Stimulated activated effector memory CD8-positive, alpha-beta T cell treated with anti-CD3 and anti-CD28 coated beads, Interleukin-12 subunit alpha, Interleukin-12 subunit beta, amount 100 ng/mL, for 72 hours (primary cell): ENCODE measurements around the gene TMEM109.

ENCODE experiments used
- ATAC-seq: fragments of 150-1000 bp; cut with Tn5 transposase; 2 replicates; pipeline ENCODE4 v1.10.0; 2021
- DNase-seq, 2 donors: peaks; one replicate each; pipeline ENCODE4 v3.0.0; 2021 to 2022; ENCODE audit warnings: low spot score in 2 of 2
- H3K27ac Mint-ChIP-seq: one replicate; pipeline ENCODE4 v1.8.0; 2022; ENCODE audit warnings: mild to moderate bottlenecking, mixed read lengths
- H3K36me3 Mint-ChIP-seq: one replicate; pipeline ENCODE4 v1.8.0; 2022; ENCODE audit warnings: mild to moderate bottlenecking, mixed read lengths
- H3K4me1 Mint-ChIP-seq: one replicate; pipeline ENCODE4 v1.8.0; 2022; ENCODE audit warnings: mixed read lengths
- H3K4me3 Mint-ChIP-seq: one replicate; pipeline ENCODE4 v1.8.0; 2022; ENCODE audit warnings: mild to moderate bottlenecking, mixed read lengths
- H3K9me3 Mint-ChIP-seq: one replicate; pipeline ENCODE4 v1.8.0; 2022; ENCODE audit warnings: mixed read lengths

Gene TMEM109

DNA sequence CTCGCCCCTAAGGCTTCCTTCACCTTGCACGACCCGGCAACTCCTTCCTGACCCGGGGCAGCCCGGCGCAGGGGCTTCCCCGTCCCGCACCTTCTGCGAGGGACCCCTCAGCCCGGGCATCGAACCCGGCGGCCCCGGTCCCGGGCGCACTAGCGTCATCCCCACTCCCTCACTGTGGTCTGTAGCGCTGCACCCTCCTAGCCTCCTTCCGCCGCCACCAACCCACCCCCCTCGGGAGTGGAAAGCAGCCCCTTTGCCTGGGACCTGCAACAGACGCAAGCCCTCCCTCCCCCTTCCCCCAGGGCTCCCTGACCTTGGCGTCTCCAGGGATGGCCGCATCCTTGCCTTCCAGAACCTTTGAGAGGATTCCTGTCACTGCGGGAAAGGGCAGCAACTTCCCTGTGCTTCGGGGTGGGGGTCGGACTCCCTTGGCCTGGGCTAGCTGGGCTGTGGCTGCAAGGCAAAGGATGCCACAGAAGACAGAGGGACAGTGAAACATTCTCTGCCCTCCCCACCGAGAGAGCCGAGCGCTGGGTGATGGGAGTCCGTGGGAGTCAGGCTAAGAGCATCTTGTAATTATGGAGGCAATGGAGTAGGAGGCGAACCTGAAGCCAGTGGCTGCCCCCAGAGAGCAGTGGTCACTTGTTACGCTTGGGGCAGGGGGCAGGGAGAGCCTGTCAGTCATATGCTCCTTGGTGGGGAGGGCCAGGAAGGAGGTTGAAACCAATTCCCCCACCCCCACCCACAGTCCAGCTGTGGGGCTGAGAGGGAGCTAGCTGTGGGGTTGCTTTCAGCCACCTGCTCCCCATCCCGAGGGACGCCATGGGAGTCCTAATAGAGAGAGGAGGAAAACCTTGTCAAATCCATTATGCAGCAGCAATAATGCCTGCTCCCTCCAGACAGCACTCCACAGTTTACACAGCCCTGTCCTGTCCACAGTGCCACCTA, 11.2 kb downstream of the TMEM109 start:
- DNase-seq (no peak), ATAC-seq (peak; percentile 33)
- Mint-ChIP-seq H3K36me3 (peaks cover 35% of the 10 kb centered on the region), H3K9me3 (no peaks in the 10 kb centered on the region), H3K27ac (no peak overlapping the region), H3K4me3 (peak overlapping the region; percentile 61), H3K4me1 (peaks cover 36% of the 10 kb centered on the region)

DNA sequence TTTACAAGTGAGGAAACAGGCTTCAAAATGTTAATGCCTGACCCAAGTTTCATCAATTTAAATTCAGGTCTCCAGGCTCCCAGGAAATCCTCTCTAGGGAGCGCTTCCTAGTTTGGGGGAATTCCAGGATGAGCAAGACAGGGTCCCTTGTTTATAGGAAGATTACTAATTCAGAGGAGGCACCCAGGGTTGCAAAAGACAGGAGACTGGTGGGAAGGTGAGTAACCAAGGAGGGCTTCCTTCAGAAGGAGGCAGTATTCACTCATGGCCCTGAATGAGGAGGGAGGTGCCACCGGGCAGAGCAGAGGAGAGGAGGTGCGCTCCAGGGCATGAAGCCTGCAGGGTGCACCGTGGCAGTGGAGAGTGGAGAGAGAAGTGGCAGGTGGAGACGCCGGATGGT, 11.9 kb downstream of the TMEM109 start:
- Mint-ChIP-seq H3K9me3 (no peaks in the 10 kb centered on the region), H3K27ac (no peak overlapping the region), H3K4me3 (peak overlapping the region; percentile 61), H3K4me1 (peaks cover 36% of the 10 kb centered on the region), H3K36me3 (peaks cover 28% of the 10 kb centered on the region)
- DNase-seq: no peak
- ATAC-seq: peak; percentile 14

DNA sequence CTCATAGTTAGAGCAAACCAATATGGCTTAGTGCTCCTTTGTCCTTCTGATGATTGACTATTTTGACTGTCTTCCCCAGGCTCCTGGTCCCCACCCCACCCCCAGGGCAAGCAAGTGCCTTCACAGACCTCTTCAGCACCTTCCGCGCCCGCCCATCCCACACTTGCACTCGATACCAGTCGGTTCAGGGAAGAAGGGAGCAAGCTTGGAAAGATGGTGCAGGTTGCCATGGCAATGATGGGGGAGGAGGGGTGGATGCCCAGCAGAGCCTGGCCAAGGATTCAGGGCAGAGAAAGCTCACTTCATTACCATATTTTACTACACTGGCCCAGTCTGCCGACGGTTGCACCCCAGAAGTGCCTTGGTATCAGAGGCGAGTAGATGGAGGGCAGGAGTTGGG, 12.5 kb downstream of the TMEM109 start:
- DNase-seq (no peak), ATAC-seq (no peak)
- Mint-ChIP-seq H3K9me3 (no peaks in the 10 kb centered on the region), H3K36me3 (peaks cover 22% of the 10 kb centered on the region), H3K27ac (no peak overlapping the region), H3K4me3 (no peak overlapping the region), H3K4me1 (peaks cover 36% of the 10 kb centered on the region)

GRCh38 chr11:60927061-60927592, 13.2 kb downstream of the TMEM109 start:
- H3K4me1 Mint-ChIP-seq: peaks cover 35% of the 10 kb centered on the region

GRCh38 chr11:60927600-60927999, 13.6 kb downstream of the TMEM109 start:
- H3K4me1 Mint-ChIP-seq: peaks cover 31% of the 10 kb centered on the region
- H3K27ac Mint-ChIP-seq: no peak overlapping the region
- no peak overlapping the region for H3K4me3 Mint-ChIP-seq
- DNase-seq: no peak
- peaks cover 11% of the 10 kb centered on the region for H3K36me3 Mint-ChIP-seq
- H3K9me3 Mint-ChIP-seq: no peaks in the 10 kb centered on the region
- no peak for ATAC-seq

More at GRCh38 chr11:60927061-60927592, 13.2 kb downstream of the TMEM109 start:
- no peak overlapping the region for H3K4me3 Mint-ChIP-seq
- ATAC-seq: no peak
- H3K36me3 Mint-ChIP-seq: peaks cover 16% of the 10 kb centered on the region
- H3K27ac Mint-ChIP-seq: no peak overlapping the region
- H3K9me3 Mint-ChIP-seq: no peaks in the 10 kb centered on the region
- no peak for DNase-seq

DNA sequence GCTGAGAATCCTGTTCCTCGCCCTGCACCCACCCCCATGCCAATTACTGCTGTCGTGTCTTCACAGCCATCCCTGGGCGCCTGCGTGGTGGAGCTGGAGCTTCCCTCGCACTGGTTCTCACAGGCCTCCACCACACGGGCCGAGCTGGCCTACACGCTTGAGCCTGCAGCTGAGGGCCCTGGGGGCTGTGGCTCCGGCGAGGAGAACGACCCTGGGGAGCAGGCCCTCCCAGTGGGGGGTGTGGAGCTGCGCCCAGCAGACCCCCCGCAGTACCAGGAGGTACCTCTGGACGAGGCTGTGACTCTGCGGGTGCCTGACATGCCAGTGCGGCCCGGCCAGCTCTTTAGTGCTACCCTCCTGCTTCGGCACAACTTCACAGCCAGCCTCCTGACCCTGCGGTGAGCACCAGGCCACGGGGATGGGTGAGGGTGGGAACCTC, 14.6 kb downstream of the TMEM109 start:
- no peaks in the 10 kb centered on the region for H3K9me3 Mint-ChIP-seq
- no peak overlapping the region for H3K27ac Mint-ChIP-seq
- no peak for ATAC-seq
- DNase-seq: no peak
- peaks cover 24% of the 10 kb centered on the region for H3K4me1 Mint-ChIP-seq
- H3K4me3 Mint-ChIP-seq: no peak overlapping the region
- peaks cover under 1% of the 10 kb centered on the region for H3K36me3 Mint-ChIP-seq

GRCh38 chr11:60929764-60930163, 15.8 kb downstream of the TMEM109 start:
- Mint-ChIP-seq H3K36me3 (no peaks in the 10 kb centered on the region), H3K4me1 (peaks cover 23% of the 10 kb centered on the region), H3K4me3 (no peak overlapping the region), H3K9me3 (no peaks in the 10 kb centered on the region), H3K27ac (no peak overlapping the region)
- ATAC-seq (no peak), DNase-seq (no peak)

DNA sequence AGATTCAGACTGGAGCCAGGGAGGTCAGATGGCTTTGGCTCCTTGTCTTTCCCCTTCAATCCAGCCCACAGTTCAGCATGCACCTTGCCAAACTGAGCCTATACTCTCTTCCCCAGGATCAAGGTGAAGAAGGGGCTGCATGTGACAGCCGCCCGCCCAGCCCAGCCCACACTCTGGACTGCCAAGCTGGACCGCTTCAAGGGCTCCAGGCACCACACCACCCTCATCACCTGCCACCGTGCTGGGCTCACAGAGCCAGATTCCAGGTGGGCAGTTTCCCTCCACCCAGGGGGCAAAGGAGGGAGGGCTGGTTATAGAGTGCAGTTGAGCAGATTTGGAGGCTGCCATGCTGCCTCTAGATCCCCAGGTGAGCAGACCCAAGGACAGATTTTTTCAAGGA, 16.4 kb downstream of the TMEM109 start:
- Mint-ChIP-seq H3K9me3 (no peaks in the 10 kb centered on the region), H3K36me3 (no peaks in the 10 kb centered on the region), H3K4me3 (no peak overlapping the region), H3K27ac (no peak overlapping the region), H3K4me1 (peaks cover 18% of the 10 kb centered on the region)
- no peak for DNase-seq
- no peak for ATAC-seq

DNA sequence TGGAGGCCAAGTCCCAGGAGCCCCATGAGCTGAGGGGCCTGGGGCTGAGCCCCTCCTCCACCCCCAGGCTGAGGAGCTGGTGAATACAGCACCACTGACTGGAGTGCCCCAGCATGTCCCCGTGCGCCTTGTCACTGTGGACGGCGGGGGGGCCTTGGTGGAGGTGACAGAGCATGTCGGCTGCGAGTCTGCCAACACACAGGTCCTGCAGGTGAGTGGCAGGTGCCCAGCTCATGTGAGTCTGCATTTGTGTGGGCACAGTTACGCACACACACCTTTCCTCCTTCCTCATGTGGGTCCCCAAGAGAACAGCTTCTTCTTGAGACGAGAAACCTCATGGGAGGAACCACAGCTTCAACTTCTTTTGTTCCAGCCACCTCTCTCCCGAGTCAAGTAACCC, 18.0 kb downstream of the TMEM109 start:
- Mint-ChIP-seq H3K27ac (no peak overlapping the region), H3K4me3 (no peak overlapping the region), H3K36me3 (no peaks in the 10 kb centered on the region), H3K4me1 (peaks cover 8% of the 10 kb centered on the region), H3K9me3 (no peaks in the 10 kb centered on the region)
- ATAC-seq (no peak), DNase-seq (no peak)

GRCh38 chr11:60932605-60933356, 18.8 kb downstream of the TMEM109 start:
- no peak overlapping the region for H3K27ac Mint-ChIP-seq
- ATAC-seq: no peak
- no peaks in the 10 kb centered on the region for H3K36me3 Mint-ChIP-seq
- H3K4me1 Mint-ChIP-seq: no peaks in the 10 kb centered on the region
- H3K4me3 Mint-ChIP-seq: no peak overlapping the region
- DNase-seq: no peak
- no peaks in the 10 kb centered on the region for H3K9me3 Mint-ChIP-seq

- Mint-ChIP-seq H3K4me3 (no peak overlapping the region), H3K36me3 (no peaks in the 10 kb centered on the region), H3K4me1 (no peaks in the 10 kb centered on the region), H3K9me3 (no peaks in the 10 kb centered on the region), H3K27ac (no peak overlapping the region)
- DNase-seq: no peak
- ATAC-seq: no peak
Observed at GRCh38 chr11:60933416-60934123, 19.6 kb downstream of the TMEM109 start.

GRCh38 chr11:60934124-60934789, 20.3 kb downstream of the TMEM109 start:
- no peaks in the 10 kb centered on the region for H3K4me1 Mint-ChIP-seq

DNA sequence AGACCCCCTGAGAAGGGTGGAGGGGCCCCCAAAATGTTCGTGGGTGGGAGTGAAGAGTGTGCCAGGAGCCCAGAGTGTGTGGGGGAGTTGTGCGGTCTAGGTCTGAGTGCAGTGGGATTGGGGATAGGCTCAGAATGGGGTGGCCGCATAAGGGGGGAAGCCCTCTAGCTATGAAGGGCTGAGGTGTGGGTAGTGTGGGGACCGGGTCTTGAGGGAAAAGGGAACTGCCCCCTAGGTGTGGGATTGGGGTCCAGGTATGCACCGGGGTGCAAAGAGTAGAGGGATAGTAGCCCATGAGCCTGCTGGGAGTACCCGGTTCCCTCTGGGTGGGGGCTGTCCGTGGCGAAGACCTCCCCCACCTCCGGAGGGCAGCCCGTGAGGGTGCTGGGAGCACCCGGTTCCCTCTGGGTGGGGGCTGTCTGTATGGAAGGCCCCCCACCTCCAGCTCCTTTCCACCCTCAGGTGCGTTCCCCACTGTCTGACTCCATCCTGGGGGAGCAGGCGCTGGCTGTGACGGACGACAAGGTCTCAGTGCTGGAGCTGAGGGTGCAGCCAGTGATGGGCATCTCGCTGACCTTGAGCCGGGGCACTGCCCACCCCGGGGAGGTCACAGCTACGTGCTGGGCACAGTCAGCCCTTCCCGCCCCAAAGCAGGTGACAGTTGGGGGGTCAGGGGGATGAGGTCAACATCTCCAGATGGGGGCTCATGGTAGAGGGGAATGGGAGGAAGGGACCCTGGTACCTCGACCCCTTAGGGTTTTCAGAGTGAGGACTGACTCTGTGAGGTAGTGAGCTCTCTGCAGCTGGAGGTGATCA, 21.0 kb downstream of the TMEM109 start:
- ATAC-seq (no peak), DNase-seq (no peak)
- Mint-ChIP-seq H3K4me3 (no peak overlapping the region), H3K9me3 (no peaks in the 10 kb centered on the region), H3K4me1 (no peaks in the 10 kb centered on the region), H3K36me3 (no peaks in the 10 kb centered on the region), H3K27ac (no peak overlapping the region)

More at GRCh38 chr11:60934124-60934789, 20.3 kb downstream of the TMEM109 start:
- no peak overlapping the region for H3K27ac Mint-ChIP-seq
- DNase-seq: no peak
- no peak for ATAC-seq
- no peak overlapping the region for H3K4me3 Mint-ChIP-seq
- no peaks in the 10 kb centered on the region for H3K36me3 Mint-ChIP-seq
- H3K9me3 Mint-ChIP-seq: no peaks in the 10 kb centered on the region
